GM21576 (cell line): Measurements from ENCODE around the gene GRK1.

Source experiments
- ATAC-seq: cut with Tn5 transposase; IDR thresholded peaks from one replicate; pipeline ENCODE4 v1.9.1; 2021; ENCODE audit warnings: mild to moderate bottlenecking, moderate library complexity; ENCODE audit not compliant: unreplicated experiment

GRK1 gene

GRCh38 chr13:113647351-113648215, 19.4 kb upstream of the GRK1 start:
- no peak for ATAC-seq

DNA sequence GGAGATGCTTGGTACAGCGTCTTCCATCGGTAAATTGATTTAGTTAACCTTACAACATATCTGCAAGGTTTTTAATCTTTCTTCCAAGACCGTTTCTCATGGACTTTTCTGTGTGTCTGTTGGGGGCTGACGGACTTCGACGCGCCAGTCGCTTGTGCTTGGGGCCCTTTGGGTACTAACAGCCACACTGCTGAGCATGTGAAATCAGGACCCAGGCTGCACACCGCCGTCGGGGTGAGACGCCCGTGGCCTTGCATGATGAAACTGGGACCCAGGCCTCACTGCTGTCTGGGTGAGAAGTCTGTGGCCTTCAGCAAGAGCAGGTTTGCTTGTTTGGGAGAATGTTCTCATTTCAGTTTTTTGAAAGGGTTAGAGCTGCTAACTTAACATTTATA, 18.8 kb upstream of the GRK1 start:
- no peak for ATAC-seq

GRCh38 chr13:113649212-113649611, 17.8 kb upstream of the GRK1 start:
- ATAC-seq: no peak

DNA sequence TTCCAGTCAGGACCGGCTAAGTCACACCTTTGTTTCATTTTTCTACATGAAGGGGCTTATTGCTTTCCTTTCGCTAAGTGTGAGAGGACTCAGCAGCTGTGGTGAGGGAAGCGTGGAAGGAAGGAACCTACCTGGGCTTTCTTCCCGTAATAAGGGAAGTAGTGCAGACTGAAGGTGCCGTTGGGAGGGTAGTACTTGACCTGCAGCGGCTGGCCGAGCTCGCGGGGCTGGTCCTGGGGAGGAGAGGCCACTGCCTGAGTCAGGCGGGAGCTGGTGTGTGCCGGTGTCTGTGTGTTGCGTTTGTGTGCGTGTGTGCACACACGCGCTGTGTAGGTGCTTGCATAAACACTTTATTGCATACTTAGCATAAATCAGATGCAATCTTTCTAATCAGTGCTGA, 16.7 kb upstream of the GRK1 start:
- ATAC-seq: no peak

DNA sequence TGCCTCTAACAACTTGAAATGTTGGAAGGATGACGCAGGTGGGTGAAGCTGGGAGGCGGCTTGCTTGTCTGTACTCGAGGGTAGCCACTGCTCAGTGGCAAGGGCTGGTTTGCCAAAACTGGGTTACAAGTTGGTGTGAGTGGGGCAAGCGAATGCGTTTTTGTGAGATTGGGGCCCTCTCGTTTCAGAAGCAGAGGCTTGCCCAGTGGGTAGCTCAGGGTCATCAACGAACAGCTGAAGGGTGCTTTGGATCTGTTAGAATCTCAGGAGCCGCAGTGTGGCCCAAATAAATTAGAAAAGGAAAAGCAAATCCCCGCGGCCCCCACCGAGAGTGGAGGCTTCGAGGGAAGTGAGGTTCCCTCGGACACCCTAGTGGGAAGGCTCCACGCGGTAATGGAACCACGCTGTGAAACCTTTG, 16.3 kb upstream of the GRK1 start:
- no peak for ATAC-seq

DNA sequence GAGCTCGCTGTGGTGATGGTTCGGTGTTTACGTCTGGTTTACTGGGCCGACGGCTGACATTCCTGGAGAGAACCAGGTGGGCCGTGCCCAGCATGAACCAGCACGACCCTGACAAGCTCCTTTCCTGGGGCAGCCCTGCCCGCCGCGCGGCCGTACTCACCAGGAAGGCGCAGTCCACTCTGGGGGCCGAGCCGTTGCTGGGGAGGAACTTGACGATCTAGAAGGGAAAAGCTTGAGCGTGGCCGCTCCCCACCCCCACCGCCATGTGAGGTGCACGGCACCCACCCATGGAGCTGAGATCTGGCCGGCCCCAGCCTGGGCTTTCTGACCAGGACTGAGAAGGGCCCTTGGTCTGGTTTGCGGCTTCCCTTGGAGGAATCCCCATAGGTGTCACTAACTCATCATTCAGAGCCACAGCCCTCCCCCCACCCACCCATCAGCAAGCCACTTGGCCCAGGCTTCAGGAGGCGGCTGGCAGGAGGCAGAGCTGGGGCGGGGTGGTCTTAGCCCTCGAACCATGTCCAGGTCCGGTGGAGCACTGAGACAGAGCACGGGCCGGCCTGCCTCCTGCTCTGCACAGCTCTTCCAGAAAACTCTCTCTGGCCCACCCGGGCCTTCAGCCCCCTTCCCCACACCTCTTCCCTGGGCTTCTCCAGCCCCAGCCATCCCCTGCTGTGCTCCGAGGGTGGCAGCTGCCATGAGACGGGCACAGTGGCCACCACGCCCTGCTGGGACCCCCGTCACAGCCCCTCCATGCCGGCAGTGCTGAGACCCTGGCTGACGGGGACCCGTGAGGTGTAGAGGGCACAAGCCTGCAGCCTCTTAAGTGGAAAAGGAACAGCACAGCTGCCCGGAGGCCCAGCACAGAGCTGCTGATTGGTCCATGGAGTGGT, 15.3 kb upstream of the GRK1 start:
- no peak for ATAC-seq

GRCh38 chr13:113652404-113653263, 14.4 kb upstream of the GRK1 start:
- no peak for ATAC-seq

- ATAC-seq: no peak
Observed at GRCh38 chr13:113653264-113654174, 13.5 kb upstream of the GRK1 start.

GRCh38 chr13:113654175-113654560, 12.9 kb upstream of the GRK1 start:
- ATAC-seq: no peak

DNA sequence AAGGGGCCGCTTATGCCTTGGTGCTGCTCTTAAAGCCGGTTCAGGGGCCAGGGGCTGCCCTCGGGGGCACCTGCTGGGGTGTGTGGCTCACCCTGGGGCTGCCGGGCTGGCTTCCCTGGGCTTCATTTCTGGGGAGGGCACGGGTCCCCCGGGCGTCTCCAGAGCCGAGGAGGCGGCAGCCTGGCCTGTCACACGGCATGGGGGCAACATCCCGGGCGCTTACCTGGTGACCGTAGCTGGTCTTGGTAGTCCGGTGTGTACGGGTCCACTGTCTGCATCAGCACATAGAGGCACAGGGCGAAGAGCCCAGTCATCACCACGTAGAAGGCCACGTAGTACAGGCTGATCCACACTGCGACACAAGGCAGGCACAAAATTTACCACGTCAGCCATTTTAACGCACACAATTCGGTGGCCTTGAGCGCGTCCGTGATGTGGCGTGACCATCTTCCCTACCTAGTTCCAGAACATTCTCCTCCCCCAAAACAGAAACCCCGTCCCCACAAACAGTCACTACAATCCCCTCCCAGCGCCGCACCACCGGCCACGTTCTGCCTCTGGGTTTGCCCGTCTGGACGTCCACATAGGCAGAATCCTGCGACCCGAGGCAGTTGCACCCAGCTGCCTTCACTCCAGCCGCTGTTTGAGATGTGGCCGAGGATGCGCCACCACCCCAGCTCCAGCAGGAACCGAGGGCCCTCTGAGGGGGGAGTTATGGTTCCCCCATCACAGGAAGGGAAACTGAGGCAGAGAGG, 12.3 kb upstream of the GRK1 start:
- no peak for ATAC-seq

GRCh38 chr13:113655346-113656002, 11.5 kb upstream of the GRK1 start:
- no peak for ATAC-seq

- ATAC-seq: no peak
Observed at GRCh38 chr13:113656003-113656588, 10.9 kb upstream of the GRK1 start.

DNA sequence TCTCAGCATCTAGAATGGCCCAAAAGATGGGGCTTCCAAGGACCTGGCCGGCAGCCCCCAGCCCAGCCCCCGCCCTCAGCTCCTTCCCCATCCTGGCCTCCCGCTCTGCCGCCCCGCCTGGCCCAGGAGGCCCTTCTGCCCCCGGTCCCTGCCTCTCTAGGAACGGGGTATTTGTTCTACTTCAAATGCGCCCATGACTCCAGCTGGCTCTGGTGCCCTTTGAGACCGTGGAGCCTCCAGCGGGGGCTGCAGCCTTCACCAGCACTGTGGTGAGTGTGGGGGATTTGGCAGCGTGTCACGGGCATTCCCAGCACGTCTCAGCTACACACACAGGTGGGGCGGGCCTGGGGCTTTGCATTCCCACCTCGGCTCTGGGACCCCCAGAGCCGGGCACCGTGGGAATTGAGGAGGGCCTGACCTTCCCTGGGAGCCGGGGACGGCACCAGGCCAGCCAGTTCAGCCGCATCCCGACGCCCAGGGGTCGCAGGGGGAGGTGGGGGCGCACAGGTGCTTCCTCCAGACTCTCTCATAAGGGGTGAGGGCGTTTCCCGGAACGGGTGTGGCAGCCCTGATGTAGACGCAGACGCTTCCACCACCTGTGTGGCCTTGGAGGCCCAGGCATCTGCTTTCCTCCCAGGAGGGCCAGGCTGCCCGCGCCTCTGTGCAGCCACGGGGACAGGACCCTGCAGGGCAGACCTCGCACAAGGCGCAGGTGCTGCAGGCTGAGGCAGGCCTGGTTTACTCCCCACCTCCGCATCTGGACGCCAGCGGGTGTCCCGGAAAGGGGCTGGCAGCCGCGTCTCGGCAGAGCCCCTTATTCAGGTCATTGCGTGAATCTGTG, 10.0 kb upstream of the GRK1 start:
- no peak for ATAC-seq

- no peak for ATAC-seq
Observed at GRCh38 chr13:113657851-113658741, 8.9 kb upstream of the GRK1 start, which contains the start of gene ATP4B. Gene ATP4B, minus strand, starts transcription at chr13:113658198. Its CDS starts 54 bp downstream, at chr13:113658144.

- no peak for ATAC-seq
Observed at GRCh38 chr13:113658836-113659235, 8.2 kb upstream of the GRK1 start.

DNA sequence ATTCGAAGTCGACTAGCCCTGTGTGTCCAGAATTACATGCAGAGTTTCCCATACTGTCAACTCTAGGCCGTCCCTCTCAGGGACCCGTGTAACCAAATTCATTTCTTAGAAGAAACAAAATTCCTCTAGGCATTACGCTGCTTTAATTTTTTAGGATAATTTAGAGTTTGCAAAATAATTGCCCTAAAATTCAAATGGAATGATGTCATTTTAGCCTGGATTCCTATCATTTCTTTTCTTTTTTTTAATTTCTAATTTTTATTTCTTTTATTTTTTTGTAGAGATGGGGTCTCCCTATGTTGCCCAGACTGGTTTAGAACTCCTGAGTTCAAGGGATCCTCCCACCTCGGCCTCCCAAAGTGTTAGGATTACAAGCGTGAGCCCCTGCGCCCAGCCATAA, 7.7 kb upstream of the GRK1 start:
- no peak for ATAC-seq
